Measurements from ENCODE around the gene MRPL23. TPM values are rescaled to one million over a fixed set of nuclear protein-coding genes. Genes with fewer than 3 reads are reported as not detected.

MRPL23 gene
- total and polyA plus RNA-seq, 4 donors: 33.0 to 83.9 (median 67.6) TPM

- Histone ChIP-seq H3K27me3 (ENCODE audit: control insufficient read depth in 4 of 4, insufficient read depth in 4 of 4, low read length in 3 of 4) (no peaks in the 10 kb centered on the region), H3K9me3 (ENCODE audit: control insufficient read depth in 4 of 4, low read length in 3 of 4) (no peaks in the 10 kb centered on the region), H3K4me3 (ENCODE audit: low read depth in 1 of 3, low read length in 3 of 3) (no peak overlapping the region), H3K27ac (ENCODE audit: low read depth in 1 of 2, low read length in 2 of 2) (no peak overlapping the region), H3K36me3 (ENCODE audit: control insufficient read depth in 4 of 4, insufficient read depth in 3 of 4, low read depth in 1 of 4, low read length in 3 of 4) (no peaks in the 10 kb centered on the region), H3K4me1 (ENCODE audit: control insufficient read depth in 4 of 4, insufficient read depth in 4 of 4, low read length in 3 of 4) (no peaks in the 10 kb centered on the region), H3K9ac (ENCODE audit: low read depth in 1 of 2, low read length in 2 of 2) (no peak overlapping the region)
- no peak for DNase-seq (ENCODE audit: low spot score)
- WGBS: 89% methylated on average over 34 of the region's 34 CpGs
- TF ChIP-seq RXRA (IDR thresholded peaks at IDR 0.05): no peak
- TF ChIP-seq GABPA (IDR thresholded peaks at IDR 0.05 in 1 of 2, conservative IDR thresholded peaks at IDR 0.05 in 1 of 2): no peak
- TF ChIP-seq NR2F2 (IDR thresholded peaks at IDR 0.05): no peak
- TF ChIP-seq HNF4A (conservative IDR thresholded peaks at IDR 0.05): no peak
Measured at GRCh38 chr11:1936072-1936780, 10.9 kb upstream of the MRPL23 start.

- WGBS: 94% methylated on average over 34 of the region's 34 CpGs
- no peaks in the 10 kb centered on the region for H3K27me3 ChIP-seq (ENCODE audit: control insufficient read depth in 4 of 4, insufficient read depth in 4 of 4, low read length in 3 of 4)
- no peak for DNase-seq (ENCODE audit: low spot score)
Measured at GRCh38 chr11:1936781-1937615, 10.1 kb upstream of the MRPL23 start.

More at GRCh38 chr11:1936781-1937615, 10.1 kb upstream of the MRPL23 start:
- Histone ChIP-seq H3K9ac (ENCODE audit: low read depth in 1 of 2, low read length in 2 of 2) (no peak overlapping the region), H3K4me3 (ENCODE audit: low read depth in 1 of 3, low read length in 3 of 3) (no peak overlapping the region), H3K9me3 (ENCODE audit: control insufficient read depth in 4 of 4, low read length in 3 of 4) (no peaks in the 10 kb centered on the region), H3K36me3 (ENCODE audit: control insufficient read depth in 4 of 4, insufficient read depth in 3 of 4, low read depth in 1 of 4, low read length in 3 of 4) (no peaks in the 10 kb centered on the region), H3K27ac (ENCODE audit: low read depth in 1 of 2, low read length in 2 of 2) (no peak overlapping the region), H3K4me1 (ENCODE audit: control insufficient read depth in 4 of 4, insufficient read depth in 4 of 4, low read length in 3 of 4) (no peaks in the 10 kb centered on the region)
- TF ChIP-seq ATF3 (IDR thresholded peaks at IDR 0.05) (no peak), REST (IDR thresholded peaks at IDR 0.05) (no peak), TAF1 (conservative IDR thresholded peaks at IDR 0.05) (no peak), RAD21 (IDR thresholded peaks at IDR 0.05) (no peak), SP1 (IDR thresholded peaks at IDR 0.05) (no peak), CTCF (IDR thresholded peaks at IDR 0.05; ENCODE audit: low read depth, low read length, missing input control) (no peak), NR2F2 (IDR thresholded peaks at IDR 0.05) (no peak), FOXA2 (IDR thresholded peaks at IDR 0.05) (no peak), YY1 (IDR thresholded peaks at IDR 0.05) (no peak), HNF4G (IDR thresholded peaks at IDR 0.05) (no peak), ZBTB33 (IDR thresholded peaks at IDR 0.05) (no peak), HNF4A (conservative IDR thresholded peaks at IDR 0.05) (no peak), RXRA (IDR thresholded peaks at IDR 0.05) (no peak), JUND (IDR thresholded peaks at IDR 0.05) (no peak), MAX (IDR thresholded peaks at IDR 0.05) (no peak), FOXA1 (IDR thresholded peaks at IDR 0.05) (no peak), GABPA (IDR thresholded peaks at IDR 0.05 in 1 of 2, conservative IDR thresholded peaks at IDR 0.05 in 1 of 2) (no peak), EGR1 (IDR thresholded peaks at IDR 0.05; ENCODE audit: low read depth in 2 of 2) (no peak)

All from liver (tissue), 9 donors.